GM15510 (cell line): Measurements from ENCODE around the gene ANKH.

Source experiments
- POLR2A ChIP-seq: IDR thresholded peaks from 3 replicates; pipeline ENCODE4 v1.6.1; 2011; ENCODE audit warnings: borderline replicate concordance; ENCODE audit not compliant: insufficient read length; ENCODE audit errors: extremely low read depth

ANKH gene

DNA sequence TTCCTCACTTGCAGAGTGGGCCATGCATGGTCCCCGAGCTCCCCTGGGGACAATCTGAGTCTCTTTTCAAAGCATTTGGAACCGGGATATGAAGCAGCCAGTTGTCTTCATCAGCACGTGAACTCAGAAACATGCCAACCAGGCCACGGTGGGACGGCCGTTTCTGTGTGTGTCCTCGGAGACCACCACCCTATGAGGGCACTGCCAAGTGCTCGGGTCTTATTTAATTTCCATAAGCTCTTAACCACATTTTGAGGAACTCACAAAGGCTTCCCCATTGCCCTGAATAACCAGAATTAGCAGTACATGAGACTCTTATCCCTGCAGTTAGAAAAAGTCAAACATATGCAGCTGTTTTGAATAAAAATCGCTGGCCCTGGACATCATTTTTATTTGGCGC is 146.9 kb downstream of the ANKH start:
- TF ChIP-seq POLR2A: no peak

DNA sequence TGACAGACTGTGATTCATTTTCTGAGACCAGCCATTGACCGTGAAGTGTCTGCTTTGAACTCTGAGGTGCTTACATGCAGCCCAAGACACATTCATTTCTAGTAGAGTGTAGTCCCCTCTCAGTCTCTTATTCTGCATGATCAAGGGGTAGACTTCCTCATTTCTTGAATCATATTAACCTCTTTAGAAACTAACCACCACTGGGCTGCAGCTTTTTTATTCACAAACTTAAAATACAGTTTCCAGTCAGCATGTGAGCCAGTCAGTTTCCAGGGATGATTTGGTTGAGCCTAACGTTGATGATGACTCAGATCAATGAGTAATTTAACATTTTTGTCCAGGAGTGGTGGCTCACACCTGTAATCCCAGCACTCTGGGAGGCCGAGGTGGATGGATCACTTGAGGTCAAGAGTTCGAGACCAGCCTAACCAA is 147.9 kb downstream of the ANKH start:
- no peak for TF ChIP-seq POLR2A

DNA sequence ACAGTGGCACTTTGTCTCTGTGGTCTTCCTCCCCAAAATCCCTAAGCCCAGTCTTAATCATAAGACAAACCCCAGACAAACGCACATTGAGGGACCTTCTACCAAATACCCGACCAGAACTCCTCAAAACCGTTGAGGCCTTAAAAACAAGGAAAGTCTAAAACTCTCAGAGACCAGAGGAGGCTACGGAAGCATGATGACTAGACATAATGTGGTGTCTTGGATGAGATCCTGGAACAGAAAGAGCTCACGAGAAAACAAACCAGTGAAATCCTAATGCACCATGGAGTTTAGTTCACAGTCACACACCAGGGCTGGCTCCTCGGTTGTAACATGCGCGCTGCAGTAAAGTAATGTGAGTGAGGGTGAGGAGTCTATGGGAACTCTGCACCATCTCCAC is 148.7 kb downstream of the ANKH start:
- TF ChIP-seq POLR2A: no peak

DNA sequence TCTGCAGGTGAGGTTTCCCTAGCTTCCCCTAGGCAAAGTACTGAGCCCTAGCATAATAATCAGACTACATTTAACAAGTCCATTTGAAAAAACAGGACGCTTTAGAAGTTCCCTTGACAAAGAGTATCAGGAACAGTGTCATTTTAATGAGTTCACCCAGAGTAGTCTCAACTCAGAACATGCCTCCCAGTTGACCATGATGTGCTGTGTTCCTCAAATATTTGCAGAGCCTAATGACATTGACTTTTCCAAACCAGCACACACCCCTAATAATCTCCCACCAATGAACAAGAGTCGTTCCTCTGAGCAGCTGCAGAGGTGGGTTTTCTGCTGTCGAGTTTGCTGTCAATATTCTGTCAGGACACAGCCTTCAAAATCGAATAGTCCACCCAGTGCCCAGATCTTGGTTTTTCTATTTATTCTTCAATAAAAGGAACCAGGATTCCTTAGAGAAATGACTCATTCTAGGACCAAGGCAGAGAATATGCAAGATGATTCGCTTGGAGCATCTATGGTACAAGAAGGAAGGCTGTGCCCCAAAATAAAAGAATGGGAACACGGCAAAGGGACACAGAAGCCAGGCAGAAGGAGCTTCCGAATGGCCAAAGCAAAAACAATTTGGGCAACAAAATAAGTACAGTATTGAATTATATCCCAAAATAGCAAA is 149.5 kb downstream of the ANKH start:
- TF ChIP-seq POLR2A: no peak

DNA sequence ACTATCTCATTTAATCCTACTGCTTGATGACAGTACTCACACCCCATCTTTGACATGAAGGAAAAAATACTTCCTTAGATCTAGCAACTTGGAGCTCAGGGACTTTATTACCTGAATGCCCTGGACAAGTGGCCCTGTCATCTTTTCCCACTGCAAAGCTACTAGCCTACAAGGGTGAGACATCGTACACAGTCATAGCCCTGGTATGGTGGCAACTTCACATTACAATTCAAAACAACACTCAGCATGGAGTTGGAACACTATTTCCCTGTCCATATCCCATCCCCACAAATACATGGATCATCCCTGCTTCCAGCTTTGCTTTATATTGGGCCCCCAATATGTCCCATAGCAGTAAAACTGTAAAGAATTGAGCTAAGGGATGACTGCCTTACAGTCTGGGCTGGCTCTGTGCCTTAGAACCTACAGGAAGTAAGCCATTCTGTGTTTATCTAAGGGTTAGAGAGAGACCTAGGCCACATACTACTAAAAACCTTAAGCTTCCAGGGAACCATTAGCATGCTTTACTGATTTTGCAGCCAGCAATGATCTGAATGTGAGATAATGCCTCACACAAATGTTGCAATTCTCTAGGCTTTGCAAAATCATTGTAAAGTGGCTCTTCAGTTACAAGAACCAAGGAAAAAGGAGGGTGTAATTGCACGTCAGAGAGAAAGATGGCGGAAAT is 151.2 kb downstream of the ANKH start:
- TF ChIP-seq POLR2A: no peak

DNA sequence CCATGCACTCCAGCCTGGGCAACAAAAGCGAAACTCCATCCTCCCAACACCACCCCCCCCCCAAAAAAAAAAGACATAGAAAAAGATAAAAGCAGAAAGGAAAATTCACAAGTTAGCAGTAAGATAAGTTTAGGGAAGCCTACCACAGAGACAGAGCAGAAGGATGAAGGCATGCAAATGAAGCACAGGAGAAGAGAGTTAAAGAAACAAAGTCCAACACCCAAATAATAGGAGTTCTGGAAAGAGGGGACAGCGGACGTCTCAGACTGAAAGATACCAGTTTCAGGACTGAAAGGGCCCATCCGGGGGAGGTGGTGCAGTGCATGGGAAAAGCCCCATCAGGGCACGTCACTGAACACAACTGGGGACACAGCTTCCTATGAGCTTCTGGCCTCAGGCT is 152.8 kb downstream of the ANKH start:
- TF ChIP-seq POLR2A: no peak

DNA sequence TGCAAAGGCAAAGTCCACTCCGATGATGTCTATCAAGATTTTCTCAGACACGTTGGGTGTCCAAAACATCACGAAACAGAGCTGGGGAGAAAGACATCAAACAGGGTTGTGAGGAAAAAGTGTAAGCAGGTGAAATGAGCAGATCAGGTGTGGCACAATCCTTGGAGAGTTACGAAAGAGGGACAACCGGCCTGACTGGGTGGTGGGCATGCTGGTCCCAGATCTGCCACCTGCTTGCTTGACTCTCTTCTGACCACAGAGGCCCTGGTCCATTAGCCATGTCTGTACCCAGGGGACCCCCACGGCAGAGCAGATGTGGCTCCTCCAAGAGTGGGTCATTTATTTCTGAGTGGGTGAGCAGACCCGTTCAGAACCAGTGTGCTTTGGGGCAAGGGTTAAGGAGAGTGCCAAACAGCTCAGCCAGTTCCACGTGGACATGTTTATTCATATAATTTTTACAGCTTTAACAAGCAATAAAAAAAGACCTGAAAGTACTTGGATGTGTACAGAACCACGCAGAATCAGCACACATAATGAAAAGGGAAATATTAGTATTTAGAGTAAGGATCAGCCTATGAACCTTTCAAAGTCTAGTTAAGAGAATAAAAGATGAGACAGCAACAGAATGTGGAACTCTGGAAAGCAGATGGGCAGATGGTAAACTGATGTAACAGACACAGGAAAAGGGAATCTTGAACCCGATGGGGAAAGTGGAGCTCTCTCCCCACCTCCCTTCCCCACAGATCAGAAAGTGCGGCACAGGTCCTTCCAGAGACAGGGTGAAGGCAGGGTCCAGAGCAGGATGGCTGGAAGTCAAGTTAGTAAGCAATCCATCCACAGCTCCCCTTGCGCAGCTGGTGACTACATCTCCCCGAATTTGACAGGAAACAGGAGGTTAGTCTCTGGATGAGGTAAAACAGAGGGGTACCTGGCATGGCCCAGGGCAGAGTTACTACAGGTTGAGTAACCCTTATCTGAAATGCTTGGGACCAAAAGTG is 154.5 kb downstream of the ANKH start:
- no peak for TF ChIP-seq POLR2A

DNA sequence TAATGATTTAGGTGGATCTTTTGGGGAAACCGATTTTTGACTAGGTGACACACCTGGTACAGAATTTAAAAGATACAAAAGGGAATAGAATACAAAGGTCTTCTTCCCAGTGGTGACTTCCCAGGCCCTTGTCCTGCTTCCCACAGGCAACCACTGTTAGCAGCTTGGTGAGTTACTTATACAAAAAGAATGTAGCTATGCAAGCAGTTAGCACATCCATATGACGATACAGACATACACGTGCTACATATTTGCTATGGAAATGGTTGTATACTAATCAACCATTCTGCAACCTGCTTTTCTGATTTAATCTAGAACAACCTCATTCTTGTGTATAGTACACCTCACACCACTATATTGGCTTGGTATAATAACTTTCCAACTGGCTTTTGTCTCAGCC is 156.1 kb downstream of the ANKH start:
- TF ChIP-seq POLR2A: no peak

DNA sequence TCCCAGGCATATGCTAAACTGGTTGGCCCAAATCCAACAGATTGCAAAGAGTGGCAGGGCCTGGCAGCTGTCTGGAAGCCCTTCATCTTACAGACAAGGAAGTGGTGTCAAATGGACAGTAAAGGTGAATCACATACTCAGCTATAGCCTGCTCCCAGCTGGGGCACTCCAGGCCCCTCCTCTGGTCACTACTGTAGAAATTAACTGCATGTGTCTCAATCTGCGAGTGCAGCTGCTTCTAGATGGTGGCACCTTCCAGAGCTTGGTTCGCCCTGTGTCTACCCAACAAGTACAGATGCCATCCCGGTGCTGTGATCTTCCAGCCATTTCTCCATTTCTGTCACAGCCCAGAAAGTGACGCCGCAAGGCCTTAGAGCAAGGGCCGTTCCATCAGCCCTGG is 156.9 kb downstream of the ANKH start:
- no peak for TF ChIP-seq POLR2A

DNA sequence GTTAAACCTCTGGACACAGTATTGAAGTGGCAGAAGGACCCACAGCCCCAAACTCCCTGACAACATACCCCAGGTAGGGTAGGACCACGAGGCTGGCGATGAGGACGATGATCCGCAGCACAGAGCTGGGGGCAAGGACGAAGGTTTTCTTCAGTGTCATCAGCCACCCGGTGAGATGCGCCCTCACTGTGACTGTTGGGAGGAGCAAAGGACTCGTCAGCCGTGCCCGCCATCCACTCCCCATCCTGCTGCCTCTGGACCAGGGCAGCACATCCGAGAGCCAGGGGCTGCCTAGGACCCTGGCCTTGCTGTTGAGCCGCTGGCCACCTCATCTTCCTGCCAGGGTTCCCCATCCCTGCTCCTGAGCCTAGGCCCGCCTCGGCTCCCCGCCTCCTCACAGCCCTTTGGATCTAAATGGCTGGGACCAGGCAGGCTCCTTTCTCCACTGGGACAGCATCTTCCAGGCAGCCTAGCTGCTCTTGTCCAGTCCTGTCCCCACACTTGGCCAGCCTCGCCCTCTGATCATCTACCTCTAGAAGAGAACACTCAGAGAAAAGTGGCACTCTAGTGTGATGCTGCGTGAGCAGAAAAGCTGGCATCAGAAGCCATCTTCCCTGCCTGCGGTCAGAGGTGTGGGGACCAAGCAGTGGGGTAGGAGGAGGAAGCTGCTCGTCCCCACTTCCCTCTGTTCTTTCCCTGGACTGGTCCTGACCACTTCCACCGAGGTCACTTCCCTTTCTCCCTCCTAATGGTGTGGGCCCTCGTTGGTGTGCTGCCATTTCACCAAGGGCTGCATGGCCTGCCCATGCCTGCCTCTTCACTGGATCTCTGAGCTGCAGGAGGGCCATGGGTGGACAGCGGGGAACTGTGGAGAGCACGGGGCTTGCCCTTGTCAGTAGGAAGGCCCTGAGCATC is 157.8 kb downstream of the ANKH start:
- TF ChIP-seq POLR2A: no peak

DNA sequence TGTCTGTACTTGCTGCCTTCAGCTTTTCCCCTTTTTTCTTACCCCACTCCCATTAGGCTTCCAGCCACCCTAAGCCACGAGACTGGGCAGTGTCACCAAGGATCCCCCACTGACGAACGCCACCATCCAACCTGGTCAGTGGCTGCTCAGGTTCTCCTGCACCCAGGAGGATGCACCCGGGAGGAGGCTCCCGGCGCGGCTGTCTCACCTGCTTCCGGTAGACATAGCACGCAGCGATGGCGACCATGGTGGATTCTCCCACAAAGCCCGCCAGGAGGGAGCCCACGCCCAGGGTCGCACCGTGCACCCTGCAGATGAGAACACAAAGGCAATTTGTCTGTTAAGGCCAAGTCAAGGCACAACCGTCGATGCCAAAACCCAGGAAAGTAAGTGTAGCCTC is 158.9 kb downstream of the ANKH start:
- TF ChIP-seq POLR2A: no peak

DNA sequence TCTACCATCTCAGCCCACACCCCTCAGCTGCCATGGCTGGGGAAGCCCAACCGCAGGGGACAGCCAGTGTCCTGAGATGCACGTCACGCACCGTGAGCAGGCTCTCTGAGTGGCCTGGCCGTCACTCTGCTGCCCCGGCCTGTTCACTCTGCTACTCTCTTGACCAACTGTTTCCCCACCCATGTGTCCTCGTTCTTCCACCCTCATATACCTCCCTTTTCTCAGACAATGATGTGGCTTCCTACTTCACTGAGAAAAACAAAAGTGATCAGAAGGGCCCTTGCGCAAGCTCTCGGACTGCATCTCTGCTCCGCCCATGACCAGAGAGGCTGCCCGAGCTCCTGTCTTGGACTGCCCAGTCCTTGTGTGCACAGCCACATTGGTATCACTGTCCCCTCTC is 159.4 kb downstream of the ANKH start:
- no peak for TF ChIP-seq POLR2A

DNA sequence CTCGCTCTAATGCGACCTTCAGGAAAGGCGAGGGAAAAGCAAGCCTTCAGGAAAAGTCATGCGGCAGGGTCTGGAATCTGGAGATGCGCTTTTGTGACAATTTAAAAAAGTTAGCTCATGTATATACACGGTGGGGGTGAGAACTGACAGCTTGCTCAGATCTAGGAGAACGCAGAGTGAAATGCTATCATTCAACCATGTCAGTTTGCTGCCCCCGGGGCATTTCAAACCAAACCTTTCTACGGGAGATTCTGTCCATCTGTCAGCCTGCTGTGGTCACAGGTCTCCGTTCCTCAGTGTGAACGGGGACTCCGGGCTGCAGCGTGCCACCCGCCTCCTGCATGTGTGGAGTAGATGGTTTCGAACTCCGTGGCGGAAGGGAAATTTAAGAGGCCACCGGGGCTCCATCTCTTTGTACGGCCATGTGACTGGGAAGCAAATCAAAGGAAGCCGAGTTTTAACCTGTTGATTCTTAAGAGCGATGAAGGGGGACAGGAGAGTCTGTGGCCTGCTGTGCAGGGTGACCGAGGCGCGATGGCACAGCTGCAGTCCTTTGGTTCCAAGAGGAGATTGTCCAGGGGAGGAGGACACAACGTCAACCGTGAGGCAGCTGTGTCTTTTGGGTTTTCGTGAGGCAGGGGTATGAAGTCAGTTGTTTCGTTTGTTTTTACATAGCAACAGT is 161.1 kb downstream of the ANKH start:
- TF ChIP-seq POLR2A: no peak

DNA sequence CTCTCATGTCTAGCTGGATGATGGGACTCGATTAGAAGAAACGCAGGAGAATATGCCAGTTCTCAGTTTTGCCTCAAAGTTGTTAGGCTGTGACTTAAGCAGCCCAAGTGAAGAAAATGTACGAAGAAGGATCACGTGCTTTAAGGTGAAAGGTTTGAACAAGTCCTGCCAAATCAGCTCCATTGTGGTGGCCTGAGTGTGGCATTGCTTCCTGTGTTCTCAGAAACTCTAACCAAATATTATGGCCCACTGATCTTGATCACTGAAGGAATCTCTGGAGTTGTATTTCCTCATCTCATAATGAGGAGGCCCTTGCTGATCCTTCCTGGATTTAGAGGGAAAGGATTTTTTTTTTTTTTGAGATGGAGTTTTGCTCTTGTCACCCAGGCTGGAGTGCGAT is 163.0 kb downstream of the ANKH start:
- no peak for TF ChIP-seq POLR2A

DNA sequence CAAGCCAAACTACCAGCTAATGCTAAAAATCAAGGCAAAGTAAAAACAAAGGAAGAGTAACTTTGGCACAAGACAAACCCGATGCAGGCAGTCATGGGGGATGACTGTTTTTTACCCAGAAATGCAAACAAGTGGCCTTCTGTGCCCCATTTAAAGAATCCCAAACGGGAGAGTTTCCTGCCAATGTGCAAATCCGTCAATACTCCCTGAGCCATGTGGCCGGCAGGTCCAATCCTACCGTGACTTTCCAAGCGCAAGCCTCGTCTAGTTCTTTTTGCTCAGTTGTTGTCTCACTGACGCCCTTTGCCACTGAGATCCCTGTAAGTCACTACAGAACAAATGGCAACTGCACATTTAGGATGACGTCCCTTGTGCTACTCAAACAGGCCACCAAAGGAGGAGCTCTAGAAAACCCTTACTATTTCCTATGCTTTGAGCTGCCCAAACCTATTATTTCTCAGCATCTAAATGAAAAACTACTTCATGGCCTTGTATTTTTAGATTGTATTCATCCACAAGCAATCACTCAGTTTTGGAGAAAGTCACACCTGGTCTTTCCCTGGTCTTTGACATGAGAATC is 163.7 kb downstream of the ANKH start:
- no peak for TF ChIP-seq POLR2A
